WTC11 (cell line): ENCODE results near the gene CNTNAP2. TPM values are rescaled to one million over a fixed set of nuclear protein-coding genes. Genes with fewer than 3 reads are reported as not detected.

Experiments used
- ATAC-seq: fragments of 200-7000 bp; cut with Tn5 transposase; 2 replicates; pipeline ENCODE4 v1.10.0; 2021; ENCODE audit warnings: mild to moderate bottlenecking, moderate library complexity
- CTCF ChIA-PET: fragments of 300-600 bp; sonication (Branson Sonifier 250); formaldehyde crosslinking; loops from one replicate; lab custom pipeline; 2021; ENCODE audit warnings: antibody characterized with exemption; lab: Charles Lee
- POLR2A ChIA-PET: fragments of 350-600 bp; sonication (Branson Sonifier 250); formaldehyde crosslinking; loops from one replicate; lab custom pipeline; 2021; ENCODE audit warnings: antibody characterized with exemption; lab: Charles Lee
- DNase-seq: peaks from one replicate; pipeline ENCODE4 v3.0.0; 2021; ENCODE audit warnings: low spot score
- H3K27ac Mint-ChIP-seq: 2 replicates; pipeline ENCODE4 v1.8.0; 2021; ENCODE audit warnings: mixed read lengths
- H3K27me3 Mint-ChIP-seq: 2 replicates; pipeline ENCODE4 v1.8.0; 2021; ENCODE audit warnings: low read depth, mild to moderate bottlenecking, moderate library complexity, mixed read lengths
- H3K36me3 Mint-ChIP-seq: 2 replicates; pipeline ENCODE4 v1.8.0; 2021; ENCODE audit warnings: mixed read lengths
- H3K4me1 Mint-ChIP-seq: 2 replicates; pipeline ENCODE4 v1.8.0; 2022; ENCODE audit warnings: mixed read lengths
- H3K4me3 Mint-ChIP-seq: 2 replicates; pipeline ENCODE4 v1.8.0; 2021; ENCODE audit warnings: mild to moderate bottlenecking, moderate library complexity, mixed read lengths
- H3K9me3 Mint-ChIP-seq: 2 replicates; pipeline ENCODE4 v1.8.0; 2021; ENCODE audit warnings: mixed read lengths
- CTCF ChIP-seq: fragments of 200-600 bp; IDR thresholded peaks from 2 replicates; pipeline ENCODE4 v1.8.0; 2022; ENCODE audit warnings: antibody characterized with exemption
- E2F4 ChIP-seq: sonication (generic); formaldehyde crosslinking; IDR thresholded peaks from 2 replicates; pipeline ENCODE4 v1.8.1; 2022; ENCODE audit warnings: low read depth, mild to moderate bottlenecking, moderate library complexity, missing genetic modification reagents, borderline replicate concordance
- E2F5 ChIP-seq: sonication (generic); formaldehyde crosslinking; IDR thresholded peaks from 2 replicates; pipeline ENCODE4 v1.8.1; 2022; ENCODE audit warnings: mild to moderate bottlenecking, moderate library complexity, missing genetic modification reagents
- EMX1 ChIP-seq: fragments of 250-450 bp; sonication (Bioruptor Pico); IDR thresholded peaks from 2 replicates; pipeline ENCODE4 v1.8.0; 2021; ENCODE audit warnings: mild to moderate bottlenecking
- JAZF1 ChIP-seq: fragments of 250-450 bp; sonication (Bioruptor Pico); IDR thresholded peaks from 2 replicates; pipeline ENCODE4 v1.9.0; 2021; ENCODE audit warnings: moderate library complexity, mild to moderate bottlenecking, inconsistent platforms
- JUN ChIP-seq: sonication (generic); formaldehyde crosslinking; IDR thresholded peaks from 2 replicates; pipeline ENCODE4 v1.8.0; 2023; ENCODE audit warnings: mild to moderate bottlenecking, missing genetic modification reagents
- MAX ChIP-seq: sonication (generic); formaldehyde crosslinking; IDR thresholded peaks from 2 replicates; pipeline ENCODE4 v1.8.0; 2022; ENCODE audit warnings: mild to moderate bottlenecking, missing genetic modification reagents
- MXD4 ChIP-seq: fragments of 250-450 bp; sonication (Bioruptor Pico); IDR thresholded peaks from 2 replicates; pipeline ENCODE4 v1.8.0; 2021; ENCODE audit warnings: mild to moderate bottlenecking, moderate library complexity, borderline replicate concordance
- NFYB ChIP-seq: sonication (generic); formaldehyde crosslinking; conservative IDR thresholded peaks from 2 replicates; pipeline ENCODE4 v1.8.0; 2022; ENCODE audit warnings: low read depth, missing genetic modification reagents
- NR2C2 ChIP-seq: sonication (generic); formaldehyde crosslinking; IDR thresholded peaks from 2 replicates; pipeline ENCODE4 v1.8.0; 2022; ENCODE audit warnings: mild to moderate bottlenecking, missing genetic modification reagents
- NR3C1 ChIP-seq: sonication (generic); formaldehyde crosslinking; conservative IDR thresholded peaks from 2 replicates; pipeline ENCODE4 v1.8.1; 2023; ENCODE audit warnings: low read depth, mild to moderate bottlenecking, missing genetic modification reagents
- RORB ChIP-seq: fragments of 250-450 bp; sonication (Bioruptor Pico); IDR thresholded peaks from 2 replicates; pipeline ENCODE4 v1.9.0; 2021; ENCODE audit warnings: mild to moderate bottlenecking
- SP1 ChIP-seq: sonication (generic); formaldehyde crosslinking; conservative IDR thresholded peaks from 2 replicates; pipeline ENCODE4 v1.8.1; 2022; ENCODE audit warnings: missing genetic modification reagents
- STAT6 ChIP-seq: sonication (generic); formaldehyde crosslinking; conservative IDR thresholded peaks from 2 replicates; pipeline ENCODE4 v1.8.1; 2023; ENCODE audit warnings: mild to moderate bottlenecking, low read depth, missing genetic modification reagents, moderate library complexity
- TEAD1 ChIP-seq: sonication (generic); formaldehyde crosslinking; IDR thresholded peaks from 2 replicates; pipeline ENCODE4 v1.8.0; 2022; ENCODE audit warnings: mild to moderate bottlenecking, missing genetic modification reagents
- USF2 ChIP-seq: sonication (generic); formaldehyde crosslinking; IDR thresholded peaks from 2 replicates; pipeline ENCODE4 v1.8.1; 2023; ENCODE audit warnings: mild to moderate bottlenecking, missing genetic modification reagents, moderate library complexity
- ZNF121 ChIP-seq: sonication (generic); formaldehyde crosslinking; IDR thresholded peaks from 2 replicates; pipeline ENCODE4 v1.8.0; 2023; ENCODE audit warnings: missing genetic modification reagents
- ZNF232 ChIP-seq: sonication (generic); formaldehyde crosslinking; IDR thresholded peaks from 2 replicates; pipeline ENCODE4 v1.8.0; 2022; ENCODE audit warnings: mild to moderate bottlenecking, missing genetic modification reagents
- ZNF317 ChIP-seq: sonication (generic); formaldehyde crosslinking; IDR thresholded peaks from 2 replicates; pipeline ENCODE4 v1.8.1; 2023; ENCODE audit warnings: low read depth, mild to moderate bottlenecking, moderate library complexity, missing genetic modification reagents, borderline replicate concordance
- ZNF512 ChIP-seq: sonication (generic); formaldehyde crosslinking; IDR thresholded peaks from 2 replicates; pipeline ENCODE4 v1.8.1; 2022; ENCODE audit warnings: missing genetic modification reagents, borderline replicate concordance
- total RNA-seq: library from RNA; stranded (reverse); gene quantifications from 3 replicates; pipeline ENCODE4 v1.2.3, GENCODE V29; 2021

Gene CNTNAP2
- total RNA-seq, 1 experiment from 2014 or later: 63.8 TPM

GRCh38 chr7:147894271-147894670 is 1777.7 kb downstream of the CNTNAP2 start:
- ChIA-PET POLR2A (no interaction called here), CTCF (interaction anchor here (0.9 to 1.5 kb wide), 4 partner anchors 11 to 369 kb away, joined by 3 to 7 read pairs (median 4); no protein-coding TSS in a partner anchor)
- Mint-ChIP-seq H3K9me3 (no peaks in the 10 kb centered on the region), H3K36me3 (no peaks in the 10 kb centered on the region), H3K4me1 (peaks cover 26% of the 10 kb centered on the region), H3K4me3 (no peak overlapping the region), H3K27me3 (no peaks in the 10 kb centered on the region), H3K27ac (no peak overlapping the region)
- ATAC-seq (peak; percentile 99), DNase-seq (peak; percentile 14)
- TF ChIP-seq NR2C2 (CRISPR knock-in tag): no peak
- TF ChIP-seq CTCF: no peak
- TF ChIP-seq ZNF232 (CRISPR knock-in tag): no peak
- no peak for TF ChIP-seq RORB (CRISPR knock-in tag)
- no peak for TF ChIP-seq E2F5 (CRISPR knock-in tag)
- TF ChIP-seq NFYB: no peak
- no peak for TF ChIP-seq ZNF317 (CRISPR knock-in tag)
- TF ChIP-seq MAX: no peak
- no peak for TF ChIP-seq SP1 (CRISPR knock-in tag)
- no peak for TF ChIP-seq USF2 (CRISPR knock-in tag)
- TF ChIP-seq ZNF512: no peak

- POLR2A ChIA-PET: no interaction called here
- peaks cover 2% of the 10 kb centered on the region; the same call in 1 of the 2 replicates for H3K27me3 Mint-ChIP-seq
- CTCF ChIA-PET: interaction anchor here (1.8 kb wide), 1 partner anchor 20 kb away, joined by 8 read pairs; no protein-coding TSS in a partner anchor
- no peak overlapping the region for H3K27ac Mint-ChIP-seq
- TF ChIP-seq E2F4 (CRISPR knock-in tag) (no peak), ZNF317 (CRISPR knock-in tag) (no peak), JAZF1 (no peak), MXD4 (CRISPR knock-in tag) (no peak)
- no peaks in the 10 kb centered on the region for H3K36me3 Mint-ChIP-seq
- no peak overlapping the region for H3K4me3 Mint-ChIP-seq
- H3K9me3 Mint-ChIP-seq: peaks cover 7% of the 10 kb centered on the region
- H3K4me1 Mint-ChIP-seq: peaks cover 26% of the 10 kb centered on the region
- DNase-seq (no peak), ATAC-seq (no peak)
These were observed 1779.5 kb downstream of the CNTNAP2 start for GRCh38 chr7:147896121-147896520.

- H3K27ac Mint-ChIP-seq: no peak overlapping the region; the same call in 1 of the 2 replicates
- peaks cover 12% of the 10 kb centered on the region for H3K4me1 Mint-ChIP-seq
- ATAC-seq (peak; percentile 36; the same call in 1 of the 2 replicates), DNase-seq (no peak)
- H3K27me3 Mint-ChIP-seq: peaks cover 2% of the 10 kb centered on the region; the same call in 1 of the 2 replicates
- no peak overlapping the region for H3K4me3 Mint-ChIP-seq
- H3K36me3 Mint-ChIP-seq: no peaks in the 10 kb centered on the region
- CTCF ChIA-PET: no interaction called here
- H3K9me3 Mint-ChIP-seq: peaks cover 15% of the 10 kb centered on the region
- POLR2A ChIA-PET: no interaction called here
- no peak for TF ChIP-seq STAT6 (CRISPR knock-in tag)
- TF ChIP-seq EMX1 (CRISPR knock-in tag): no peak
- no peak for TF ChIP-seq TEAD1 (CRISPR knock-in tag)
- TF ChIP-seq CTCF: no peak
- no peak for TF ChIP-seq JUN
- no peak for TF ChIP-seq ZNF121 (CRISPR knock-in tag)
- no peak for TF ChIP-seq NR3C1 (CRISPR knock-in tag)
These were observed 1787.1 kb downstream of the CNTNAP2 start for GRCh38 chr7:147903536-147904218.
